K562 (cell line): Measurements from ENCODE around the gene TMEM267. TPM values are rescaled to one million over a fixed set of nuclear protein-coding genes. Genes with fewer than 3 reads are reported as not detected.

Source experiments
- DPF2 ChIP-seq: fragments of 450-650 bp; IDR thresholded peaks from 2 replicates; pipeline ENCODE4 v1.6.1; 2016
- NONO ChIP-seq, 2 experiments: fragments of 200-400 bp in 1 of 2; fragments of 450-650 bp in 1 of 2; formaldehyde crosslinking in 1 of 2; IDR thresholded peaks; 2 replicates each; pipeline ENCODE4 v1.6.1; 2017; ENCODE audit warnings: low read depth in 2 of 2, mild to moderate bottlenecking in 2 of 2, moderate library complexity in 2 of 2, low read length in 1 of 2
- STAG1 ChIP-seq: sonication (generic); formaldehyde crosslinking; IDR thresholded peaks from 2 replicates; pipeline ENCODE4 v1.5.0; 2020; ENCODE audit warnings: missing genetic modification reagents, borderline replicate concordance
- TEAD1 ChIP-seq, 2 experiments: fragments of 450-650 bp in 1 of 2; sonication (generic) in 1 of 2; formaldehyde crosslinking; IDR thresholded peaks; 2 replicates each; pipeline versions ENCODE4 v1.4.0 to v1.8.0; 2020 to 2022; ENCODE audit warnings: mild to moderate bottlenecking in 2 of 2, missing genetic modification reagents in 1 of 2
- ZBTB40 ChIP-seq, 2 experiments: fragments of 450-650 bp in 1 of 2; sonication (generic) in 1 of 2; formaldehyde crosslinking in 1 of 2; IDR thresholded peaks; 2 replicates each; pipeline versions ENCODE4 v1.7.1 to v1.9.0; 2016 to 2022; ENCODE audit warnings: inconsistent platforms in 1 of 2, mild to moderate bottlenecking in 1 of 2, missing genetic modification reagents in 1 of 2
- polyA plus RNA-seq, 8 experiments: library from polyadenylated mRNA; depleted of rRNA in 4 of 8; stranded (reverse) in 5 of 8; unstranded in 3 of 8; fragments of >200 nt; fragmentation: Nextera tagmentation in 2 of 8; fragmentation: Illumina TruSeq in 1 of 8; extraction: Ambion mirVana in 2 of 8; extraction: Trizol in 1 of 8; gene quantifications; 2 replicates each; pipeline versions ENCODE4 v1.2.1 to v1.2.3, GENCODE V29; 2011 to 2014; ENCODE audit warnings: inconsistent platforms in 1 of 8, missing spikeins in 1 of 8
- total RNA-seq, 7 experiments: library from RNA; depleted of rRNA in 6 of 7; stranded (reverse); fragments of >200 nt in 6 of 7; fragmentation: Illumina TruSeq in 2 of 7; extraction: Trizol in 2 of 7; gene quantifications; 2 replicates each; pipeline versions ENCODE4 v1.2.1 to v1.2.3, GENCODE V29; 2011 to 2021; ENCODE audit warnings: low replicate concordance in 1 of 7

Gene TMEM267
- total and polyA plus RNA-seq, 9 of the 15 experiments (the other 6 are each of a cell fraction or from before 2014, with no cell fraction given), result 8.1 to 61.1 (median 17.8) TPM

GRCh38 chr5:43412156-43412555, 71.5 kb downstream of the TMEM267 start, which contains the start of gene CCL28 (continued):
- TF ChIP-seq ZBTB40 (IDR thresholded peaks at IDR 0.05) (no peak), ZBTB40 (CRISPR knock-in tag; IDR thresholded peaks at IDR 0.05) (no peak), DPF2 (no peak), NONO (IDR thresholded peaks at IDR 0.05; ENCODE audit: low read depth in 2 of 2, low read length in 1 of 2) (no peak), TEAD1 (CRISPR knock-in tag; IDR thresholded peaks at IDR 0.05) (no peak), STAG1 (CRISPR knock-in tag) (no peak)
